ENCODE results near the gene RPL10L.

Gene RPL10L

DNA sequence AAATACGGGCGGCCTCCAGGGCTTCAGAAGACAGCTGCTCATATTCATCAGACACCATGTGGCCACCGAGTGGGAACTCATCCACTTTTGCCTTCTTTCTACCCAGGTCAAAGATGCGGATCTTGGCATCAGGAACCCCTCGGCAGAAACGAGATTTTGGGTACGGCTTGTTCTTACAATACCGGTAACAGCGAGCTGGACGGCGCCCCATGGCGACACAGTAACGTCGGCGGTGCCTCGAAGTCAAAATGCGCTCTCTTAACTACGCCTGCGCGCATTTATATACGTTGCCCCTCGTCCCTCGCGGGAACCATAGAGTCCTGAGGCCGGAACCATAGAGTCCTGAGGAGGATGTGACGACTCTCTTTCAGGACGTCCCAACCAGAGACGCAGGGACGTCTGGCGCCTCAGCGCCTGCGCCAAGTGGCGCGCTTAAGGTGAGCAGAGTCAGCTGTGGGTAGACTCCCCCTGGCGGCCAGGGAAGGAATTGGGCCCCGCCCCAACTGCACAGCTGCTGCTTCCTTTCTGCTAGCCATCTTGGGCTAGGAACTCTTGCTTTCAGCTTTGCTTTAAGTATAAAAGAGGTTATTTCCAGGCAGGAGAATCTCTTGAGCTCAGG, at the start of gene RPL10L:
TSS of gene RPL10L (minus strand) at position 256 of the 619 bp plus-strand sequence. CDS start at position 211, 45 bp downstream.
- DNase-seq: no peak

DNA sequence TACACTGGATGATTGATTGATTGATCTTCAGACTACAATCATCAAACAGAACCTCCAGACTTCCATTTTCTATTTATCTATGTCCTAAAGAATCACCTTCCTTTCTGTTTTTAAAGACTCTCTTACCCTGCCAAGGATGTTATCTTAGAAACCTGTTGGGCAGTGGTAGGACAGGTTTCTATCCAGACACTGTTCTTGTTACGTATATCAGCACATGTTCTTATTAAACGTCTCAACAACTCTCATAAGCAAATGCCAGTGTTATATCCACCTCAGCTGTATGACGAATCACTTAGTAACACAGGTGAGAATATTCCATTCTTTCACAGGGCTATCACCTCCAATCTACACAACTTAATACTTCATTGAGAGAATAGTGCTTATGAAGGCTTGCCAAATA, 40.2 kb upstream of the RPL10L start:
- no peak for DNase-seq

DNA sequence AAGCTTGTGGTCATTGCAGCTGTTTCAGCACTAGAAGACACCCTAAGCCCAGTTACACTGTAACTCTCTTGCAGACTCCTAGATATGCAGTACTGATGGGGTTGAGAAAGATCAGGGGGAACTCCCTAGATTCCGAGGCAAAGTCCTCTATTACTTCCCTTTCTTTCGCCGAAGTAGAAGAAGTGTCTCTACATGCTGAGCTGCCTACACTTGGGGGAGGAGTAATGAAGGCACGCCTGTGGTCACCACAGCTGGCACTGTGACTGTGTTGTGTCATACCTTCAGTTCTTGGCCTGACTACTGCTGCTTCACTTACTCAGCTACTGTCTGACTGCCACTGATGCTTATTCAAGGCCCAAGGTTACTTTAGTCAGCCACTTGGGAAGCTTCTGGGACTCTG, 35.1 kb upstream of the RPL10L start:
- DNase-seq: no peak

DNA sequence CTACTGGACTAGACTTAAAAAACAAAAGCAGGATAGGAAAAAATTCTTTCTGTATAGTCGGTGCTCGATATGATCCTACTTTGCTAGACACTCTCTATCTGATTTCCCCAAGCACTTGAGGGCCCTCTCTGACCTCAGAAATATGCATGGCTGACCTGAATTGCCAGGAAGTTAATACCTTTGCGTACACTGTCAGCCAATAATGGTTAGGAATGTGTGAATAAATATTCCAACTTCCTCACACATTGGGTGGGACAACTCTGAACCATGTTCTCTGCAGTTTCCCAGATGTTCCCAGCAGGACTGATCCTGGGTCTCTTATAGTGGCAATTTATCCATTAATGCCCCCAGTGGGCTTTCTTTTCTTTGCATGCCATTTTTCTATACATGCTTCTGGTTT, 20.5 kb upstream of the RPL10L start:
- no peak for DNase-seq

DNA sequence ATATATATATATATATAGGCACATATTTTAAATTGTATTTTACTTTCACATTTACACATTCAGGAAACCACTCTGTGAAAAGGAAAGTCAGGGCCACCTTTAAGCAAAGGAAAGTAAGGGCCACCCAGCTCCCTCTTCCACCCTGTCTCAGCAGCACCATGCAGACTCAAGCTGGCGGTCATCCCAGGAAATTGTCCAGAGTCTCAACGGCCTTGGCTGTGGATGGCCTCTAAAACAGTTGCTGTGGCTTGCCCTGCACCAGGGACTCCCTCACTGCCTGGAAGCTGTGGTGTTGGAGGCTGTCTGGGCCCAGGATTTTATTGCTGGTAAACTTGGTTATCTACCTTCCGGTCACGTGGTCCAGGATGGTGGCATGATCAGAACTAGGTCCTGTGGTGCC, 11.8 kb upstream of the RPL10L start:
- no peak for DNase-seq

DNA sequence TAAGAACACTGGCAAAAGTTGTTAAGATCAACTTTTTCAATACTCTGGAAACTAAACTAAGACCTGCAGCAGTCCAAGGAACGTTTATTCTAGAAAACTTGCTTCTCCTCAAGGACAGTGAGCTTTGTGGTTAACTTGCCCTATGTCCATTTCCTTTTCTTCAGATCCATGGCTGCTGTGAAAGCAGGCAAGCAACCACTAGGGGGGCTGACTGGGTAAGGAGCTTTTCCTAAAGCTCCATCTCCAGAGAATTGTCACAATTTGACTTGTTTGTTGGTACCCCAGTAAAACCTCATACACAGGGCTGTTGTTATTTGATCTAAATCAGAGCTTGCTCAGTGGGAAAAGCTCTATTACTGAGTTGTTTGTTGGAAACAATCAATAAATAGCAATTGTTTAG, 10.1 kb upstream of the RPL10L start:
- no peak for DNase-seq

DNA sequence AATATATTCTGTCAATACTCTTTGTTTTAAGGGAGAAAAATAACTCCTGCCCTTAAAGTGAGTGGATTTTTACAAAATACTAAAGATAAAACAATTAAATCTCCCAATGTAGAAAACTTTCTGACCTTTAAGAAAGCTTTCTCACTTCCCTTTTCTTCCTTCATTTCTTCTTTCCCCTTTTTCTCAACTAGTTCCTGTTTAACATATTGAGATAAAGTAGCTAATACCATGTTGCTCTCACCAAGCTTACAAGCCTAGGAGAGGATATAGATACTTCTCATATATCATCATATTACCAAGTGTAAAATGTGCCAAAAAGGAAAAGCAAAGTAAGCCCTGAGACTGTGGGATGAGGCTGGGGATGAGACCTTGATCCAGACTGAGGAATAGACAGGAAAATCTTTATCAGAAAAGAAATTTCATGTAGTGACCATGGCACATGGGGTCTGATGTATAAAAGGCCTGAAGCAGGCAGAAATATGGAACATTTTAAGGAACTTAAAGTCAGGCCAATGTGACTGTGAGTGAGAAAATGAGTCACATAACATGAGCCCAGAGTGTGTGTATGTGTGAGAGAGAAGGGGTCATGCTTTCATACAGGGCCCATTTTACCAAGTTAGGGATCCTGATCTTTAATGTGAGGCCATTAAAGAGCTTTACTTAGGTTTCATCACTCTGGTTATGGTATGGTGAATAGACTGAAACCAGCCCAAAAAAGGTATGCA, 1.6 kb upstream of the RPL10L start:
- DNase-seq: no peak

DNA sequence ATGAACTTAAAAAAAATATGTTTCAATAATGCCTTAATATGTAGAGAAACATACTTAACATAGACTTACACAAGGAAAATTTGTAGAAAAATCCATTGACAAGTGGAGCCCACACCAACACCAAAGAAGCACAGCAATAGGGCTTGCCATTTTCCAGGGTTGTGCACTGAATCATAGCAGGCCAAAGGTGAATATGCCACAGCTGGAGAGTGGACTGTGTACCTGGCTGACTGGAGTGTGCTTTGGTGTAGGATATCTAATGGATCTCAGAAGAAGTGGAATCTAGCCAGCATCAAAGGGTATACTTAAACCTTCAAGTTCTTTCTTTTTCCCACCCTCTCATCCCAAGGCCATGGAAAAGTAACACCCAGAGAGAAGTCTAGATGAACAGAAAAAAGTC, 4.8 kb downstream of the RPL10L start:
- no peak for DNase-seq

DNA sequence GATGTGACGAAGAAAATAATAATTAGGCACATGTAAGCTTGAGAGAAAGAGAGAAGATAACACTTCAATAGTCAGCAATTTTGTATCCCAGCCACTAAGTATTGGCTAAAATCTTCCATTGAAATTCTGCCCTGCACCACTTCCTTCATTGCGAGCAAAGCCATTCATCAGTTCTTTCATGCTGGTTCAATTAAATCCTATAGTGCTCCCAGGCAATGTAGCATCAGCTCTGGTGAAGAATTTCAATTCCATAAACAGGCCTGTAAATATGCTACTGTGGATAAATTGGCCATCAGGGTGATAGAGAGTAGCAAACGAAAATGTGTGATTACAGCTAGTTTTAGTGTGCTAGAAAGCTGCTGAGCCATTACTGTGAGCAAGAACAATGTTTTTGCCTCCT, 24.7 kb downstream of the RPL10L start:
- no peak for DNase-seq
